Measurements from ENCODE around the gene NPC1. TPM values are rescaled to one million over a fixed set of nuclear protein-coding genes. Genes with fewer than 3 reads are reported as not detected.

NPC1 gene
- 10 to 100 TPM in 3 of 6 donors, 1 to 10 TPM in 3; 8.5 to 17.9 (median 10.8) TPM for polyA plus RNA-seq (ENCODE audit: low read depth in 6 of 6)

- peak; percentile 90 for DNase-seq
- H3K27me3 Mint-ChIP-seq: no peaks in the 10 kb centered on the region
Observed at GRCh38 chr18:23586249-23587196, at the start of gene NPC1. NPC1 (minus strand) TSS chr18:23586506; CDS start chr18:23586343, 163 bp downstream.

GRCh38 chr18:23636071-23636399 lies 49.7 kb upstream of the NPC1 start:
- Mint-ChIP-seq H3K27me3 (peaks cover 8 to 15% (median 12%) of the 10 kb centered on the region in 3 donors), H3K9me3 (no peaks in the 10 kb centered on the region), H3K4me3 (no peak overlapping the region), H3K36me3 (no peaks in the 10 kb centered on the region), H3K4me1 (no peaks in the 10 kb centered on the region), H3K27ac (no peak overlapping the region)
- ATAC-seq (ENCODE audit: low read depth in 2 of 2) (no peak), DNase-seq (no peak)

More at GRCh38 chr18:23586249-23587196, at the start of gene NPC1:
- Mint-ChIP-seq H3K36me3 (no peaks in the 10 kb centered on the region), H3K27ac (peak within 1 kb of the TSS; percentile 95 to 99 (median 98)), H3K4me3 (peak within 1 kb of the TSS; percentile 86 to 98 (median 95)), H3K9me3 (no peaks in the 10 kb centered on the region), H3K4me1 (peaks cover 15 to 34% (median 28%) of the 10 kb centered on the region in 3 donors)
- ATAC-seq (ENCODE audit: low read depth in 2 of 2): peak; percentile 83 to 86

GRCh38 chr18:23635283-23636070 lies 49.2 kb upstream of the NPC1 start:
- Mint-ChIP-seq H3K9me3 (no peaks in the 10 kb centered on the region), H3K4me1 (no peaks in the 10 kb centered on the region), H3K27me3 (peaks cover 8 to 15% (median 12%) of the 10 kb centered on the region in 3 donors), H3K27ac (no peak overlapping the region), H3K4me3 (no peak overlapping the region), H3K36me3 (no peaks in the 10 kb centered on the region)
- DNase-seq: no peak
- no peak for ATAC-seq (ENCODE audit: low read depth in 2 of 2)

- Mint-ChIP-seq H3K27ac (no peak overlapping the region), H3K27me3 (peaks cover 8 to 15% (median 12%) of the 10 kb centered on the region in 3 donors), H3K4me1 (no peaks in the 10 kb centered on the region), H3K4me3 (no peak overlapping the region), H3K36me3 (no peaks in the 10 kb centered on the region), H3K9me3 (no peaks in the 10 kb centered on the region)
- no peak for DNase-seq
- no peak for ATAC-seq (ENCODE audit: low read depth in 2 of 2)
Observed at GRCh38 chr18:23634692-23635091, 48.4 kb upstream of the NPC1 start.

GRCh38 chr18:23632615-23633014 lies 46.3 kb upstream of the NPC1 start:
- ATAC-seq (ENCODE audit: low read depth in 2 of 2) (no peak), DNase-seq (no peak)
- H3K4me1 Mint-ChIP-seq: no peaks in the 10 kb centered on the region
- H3K27me3 Mint-ChIP-seq: peaks cover 0 to 11% (median 6%) of the 10 kb centered on the region in 3 donors
- no peak overlapping the region for H3K27ac Mint-ChIP-seq
- no peak overlapping the region for H3K4me3 Mint-ChIP-seq
- H3K9me3 Mint-ChIP-seq: no peaks in the 10 kb centered on the region
- H3K36me3 Mint-ChIP-seq: no peaks in the 10 kb centered on the region

GRCh38 chr18:23631746-23632145 lies 45.4 kb upstream of the NPC1 start:
- Mint-ChIP-seq H3K4me3 (no peak overlapping the region), H3K27ac (no peak overlapping the region), H3K4me1 (no peaks in the 10 kb centered on the region), H3K36me3 (no peaks in the 10 kb centered on the region), H3K9me3 (no peaks in the 10 kb centered on the region), H3K27me3 (peaks cover 0 to 11% (median 6%) of the 10 kb centered on the region in 3 donors)
- ATAC-seq (ENCODE audit: low read depth in 2 of 2): no peak
- DNase-seq: no peak

GRCh38 chr18:23631312-23631711 lies 45.0 kb upstream of the NPC1 start:
- peak overlapping the region in 1 of 6 donors; percentile 7 for H3K27ac Mint-ChIP-seq
- DNase-seq (no peak), ATAC-seq (ENCODE audit: low read depth in 2 of 2) (no peak)
- peaks cover 0 to 11% (median 6%) of the 10 kb centered on the region in 3 donors for H3K27me3 Mint-ChIP-seq
- no peaks in the 10 kb centered on the region for H3K4me1 Mint-ChIP-seq
- no peaks in the 10 kb centered on the region for H3K36me3 Mint-ChIP-seq
- H3K9me3 Mint-ChIP-seq: no peaks in the 10 kb centered on the region
- no peak overlapping the region for H3K4me3 Mint-ChIP-seq

GRCh38 chr18:23629444-23629946 lies 43.2 kb upstream of the NPC1 start:
- Mint-ChIP-seq H3K27me3 (peaks cover 0 to 11% (median 0%) of the 10 kb centered on the region in 3 donors), H3K36me3 (no peaks in the 10 kb centered on the region)
- ATAC-seq (ENCODE audit: low read depth in 2 of 2): no peak

GRCh38 chr18:23627970-23628369 lies 41.7 kb upstream of the NPC1 start:
- no peaks in the 10 kb centered on the region for H3K36me3 Mint-ChIP-seq
- peak overlapping the region in 1 of 6 donors; percentile 12 for H3K27ac Mint-ChIP-seq
- DNase-seq: no peak
- no peak for ATAC-seq (ENCODE audit: low read depth in 2 of 2)
- H3K9me3 Mint-ChIP-seq: no peaks in the 10 kb centered on the region
- no peak overlapping the region for H3K4me3 Mint-ChIP-seq
- no peaks in the 10 kb centered on the region for H3K4me1 Mint-ChIP-seq
- H3K27me3 Mint-ChIP-seq: peaks cover 0 to 6% (median 0%) of the 10 kb centered on the region in 3 donors

More at GRCh38 chr18:23629444-23629946, 43.2 kb upstream of the NPC1 start:
- no peak overlapping the region for H3K4me3 Mint-ChIP-seq
- no peak overlapping the region for H3K27ac Mint-ChIP-seq
- no peaks in the 10 kb centered on the region for H3K4me1 Mint-ChIP-seq
- no peak for DNase-seq
- no peaks in the 10 kb centered on the region for H3K9me3 Mint-ChIP-seq

GRCh38 chr18:23627321-23627720 lies 41.0 kb upstream of the NPC1 start:
- DNase-seq (no peak), ATAC-seq (ENCODE audit: low read depth in 2 of 2) (no peak)

GRCh38 chr18:23626451-23627279 lies 40.4 kb upstream of the NPC1 start:
- Mint-ChIP-seq H3K36me3 (no peaks in the 10 kb centered on the region), H3K27me3 (peaks cover 8 to 13% (median 8%) of the 10 kb centered on the region in 3 donors), H3K4me3 (no peak overlapping the region), H3K27ac (no peak overlapping the region), H3K4me1 (peaks cover 0 to 5% (median 0%) of the 10 kb centered on the region in 3 donors), H3K9me3 (no peaks in the 10 kb centered on the region)
- no peak for DNase-seq
- ATAC-seq (ENCODE audit: low read depth in 2 of 2): no peak

More at GRCh38 chr18:23627321-23627720, 41.0 kb upstream of the NPC1 start:
- H3K4me3 Mint-ChIP-seq: no peak overlapping the region
- no peaks in the 10 kb centered on the region for H3K9me3 Mint-ChIP-seq
- H3K4me1 Mint-ChIP-seq: no peaks in the 10 kb centered on the region
- H3K27ac Mint-ChIP-seq: no peak overlapping the region
- H3K36me3 Mint-ChIP-seq: no peaks in the 10 kb centered on the region
- peaks cover 1 to 8% (median 1%) of the 10 kb centered on the region in 3 donors for H3K27me3 Mint-ChIP-seq

- H3K27ac Mint-ChIP-seq: no peak overlapping the region
Observed at GRCh38 chr18:23623040-23623439, 36.7 kb upstream of the NPC1 start.

More at GRCh38 chr18:23623040-23623439, 36.7 kb upstream of the NPC1 start:
- Mint-ChIP-seq H3K9me3 (no peaks in the 10 kb centered on the region), H3K36me3 (no peaks in the 10 kb centered on the region), H3K4me3 (no peak overlapping the region), H3K27me3 (peaks cover 33 to 44% (median 43%) of the 10 kb centered on the region in 3 donors), H3K4me1 (peaks cover 8 to 14% (median 8%) of the 10 kb centered on the region in 3 donors)
- no peak for DNase-seq
- ATAC-seq (ENCODE audit: low read depth in 2 of 2): no peak
